Ectodermal cell (in vitro differentiated cells): Measurements from ENCODE around the gene EMILIN3.

Experiments used
- H3K27ac ChIP-seq: 2 replicates; pipeline ENCODE4 v1.7.0; 2013; ENCODE audit warnings: mild to moderate bottlenecking, low read depth, low read length; ENCODE audit not compliant: insufficient read depth, poor library complexity, severe bottlenecking
- H3K27me3 ChIP-seq: 2 replicates; pipeline ENCODE4 v1.7.0; 2013; ENCODE audit warnings: mild to moderate bottlenecking, low read length; ENCODE audit not compliant: insufficient read depth, control insufficient read depth, poor library complexity, severe bottlenecking
- H3K36me3 ChIP-seq: one replicate; pipeline ENCODE4 v1.7.0; 2013; ENCODE audit warnings: low read length; ENCODE audit not compliant: control insufficient read depth, insufficient read depth
- H3K4me1 ChIP-seq: one replicate; pipeline ENCODE4 v1.7.0; 2013; ENCODE audit warnings: low read length; ENCODE audit not compliant: control insufficient read depth, insufficient read depth
- H3K4me3 ChIP-seq: 2 replicates; pipeline ENCODE4 v1.7.0; 2013; ENCODE audit warnings: low read depth, low read length, control low read depth; ENCODE audit not compliant: insufficient read depth
- H3K9me3 ChIP-seq: 2 replicates; pipeline ENCODE4 v1.7.0; 2013; ENCODE audit warnings: mild to moderate bottlenecking, low read length, moderate library complexity; ENCODE audit not compliant: control insufficient read depth
- WGBS, 2 experiments: methylation state at CpG; one replicate each; pipeline ENCODE4 v1.1.7; 2013; ENCODE audit warnings: missing lambda C conversion rate in 2 of 2; 5-methylcytosine and 5-hydroxymethylcytosine counted together

EMILIN3 gene

GRCh38 chr20:41364967-41365765, 1.5 kb downstream of the EMILIN3 start:
- H3K9me3 ChIP-seq, result no peaks in the 10 kb centered on the region
- 86 to 89% methylated on average over 19 of the region's 19 CpGs for WGBS, 2 experiments
- peaks cover 9% of the 10 kb centered on the region for H3K4me1 ChIP-seq
- no peak overlapping the region for H3K27ac ChIP-seq
- no peak overlapping the region for H3K4me3 ChIP-seq
- H3K36me3 ChIP-seq, result no peaks in the 10 kb centered on the region
- peaks cover 48% of the 10 kb centered on the region for H3K27me3 ChIP-seq

- Histone ChIP-seq H3K36me3 (no peaks in the 10 kb centered on the region), H3K27me3 (peaks cover 47% of the 10 kb centered on the region), H3K9me3 (no peaks in the 10 kb centered on the region), H3K27ac (no peak overlapping the region), H3K4me3 (no peak overlapping the region), H3K4me1 (peaks cover 9% of the 10 kb centered on the region)
- 89 to 93% methylated on average over 13 of the region's 13 CpGs for WGBS, 2 experiments
Observed at GRCh38 chr20:41364236-41364855, 2.3 kb downstream of the EMILIN3 start.

GRCh38 chr20:41363601-41364000, 3.0 kb downstream of the EMILIN3 start:
- peaks cover 44% of the 10 kb centered on the region for H3K27me3 ChIP-seq
- no peaks in the 10 kb centered on the region for H3K9me3 ChIP-seq
- 91 to 97% methylated on average over 7 of the region's 7 CpGs for WGBS, 2 experiments
- H3K27ac ChIP-seq, result no peak overlapping the region
- H3K4me1 ChIP-seq, result peaks cover 9% of the 10 kb centered on the region
- H3K4me3 ChIP-seq, result no peak overlapping the region
- H3K36me3 ChIP-seq, result no peaks in the 10 kb centered on the region

GRCh38 chr20:41362748-41363140, 3.9 kb downstream of the EMILIN3 start:
- Histone ChIP-seq H3K27ac (no peak overlapping the region), H3K27me3 (peaks cover 38% of the 10 kb centered on the region), H3K9me3 (no peaks in the 10 kb centered on the region), H3K36me3 (no peaks in the 10 kb centered on the region), H3K4me3 (no peak overlapping the region), H3K4me1 (peaks cover 9% of the 10 kb centered on the region)
- WGBS, 2 experiments, result 92 to 95% methylated on average over 5 of the region's 5 CpGs

- Histone ChIP-seq H3K9me3 (no peaks in the 10 kb centered on the region), H3K27me3 (peaks cover 31% of the 10 kb centered on the region), H3K4me1 (peaks cover 4% of the 10 kb centered on the region), H3K27ac (no peak overlapping the region), H3K36me3 (no peaks in the 10 kb centered on the region), H3K4me3 (no peak overlapping the region)
- 94% methylated on average over 45 of the region's 45 CpGs for WGBS, 2 experiments
Observed at GRCh38 chr20:41361757-41362747, 4.6 kb downstream of the EMILIN3 start.

- Histone ChIP-seq H3K36me3 (no peaks in the 10 kb centered on the region), H3K4me3 (no peak overlapping the region), H3K9me3 (no peaks in the 10 kb centered on the region), H3K4me1 (peaks cover 3% of the 10 kb centered on the region), H3K27ac (no peak overlapping the region), H3K27me3 (peaks cover 22% of the 10 kb centered on the region)
- 95% methylated on average over 22 of the region's 22 CpGs for WGBS, 2 experiments
Observed at GRCh38 chr20:41360831-41361756, 5.5 kb downstream of the EMILIN3 start.

- Histone ChIP-seq H3K4me3 (no peak overlapping the region), H3K27ac (no peak overlapping the region), H3K27me3 (peaks cover 7% of the 10 kb centered on the region), H3K36me3 (no peaks in the 10 kb centered on the region), H3K9me3 (no peaks in the 10 kb centered on the region), H3K4me1 (no peaks in the 10 kb centered on the region)
- whole genome bisulfite sequencing, 2 experiments, result 93 to 95% methylated on average over 9 of the region's 9 CpGs
Observed at GRCh38 chr20:41359541-41360011, 7.0 kb downstream of the EMILIN3 start.

GRCh38 chr20:41358717-41359116, 7.9 kb downstream of the EMILIN3 start:
- Histone ChIP-seq H3K36me3 (no peaks in the 10 kb centered on the region), H3K27me3 (no peaks in the 10 kb centered on the region), H3K4me3 (no peak overlapping the region), H3K4me1 (no peaks in the 10 kb centered on the region), H3K9me3 (no peaks in the 10 kb centered on the region), H3K27ac (no peak overlapping the region)
- 92 to 94% methylated on average over 7 of the region's 7 CpGs for WGBS, 2 experiments

GRCh38 chr20:41358230-41358629, 8.4 kb downstream of the EMILIN3 start:
- 86 to 89% methylated on average over 9 of the region's 9 CpGs for WGBS, 2 experiments
- Histone ChIP-seq H3K27ac (no peak overlapping the region), H3K9me3 (no peaks in the 10 kb centered on the region), H3K4me1 (no peaks in the 10 kb centered on the region), H3K36me3 (no peaks in the 10 kb centered on the region), H3K27me3 (no peaks in the 10 kb centered on the region), H3K4me3 (no peak overlapping the region)
